ENCODE measurements around the gene RAB9A. TPM values are rescaled to one million over a fixed set of nuclear protein-coding genes. Genes with fewer than 3 reads are reported as not detected.

Gene RAB9A
- total RNA-seq, 2 experiments from 2014 or later = 30.8 to 31.7 TPM

- peak overlapping the region; percentile 57 for H3K27ac Mint-ChIP-seq
These were observed 29.9 kb upstream of the RAB9A start for GRCh38 chrX:13659063-13659462.

DNA sequence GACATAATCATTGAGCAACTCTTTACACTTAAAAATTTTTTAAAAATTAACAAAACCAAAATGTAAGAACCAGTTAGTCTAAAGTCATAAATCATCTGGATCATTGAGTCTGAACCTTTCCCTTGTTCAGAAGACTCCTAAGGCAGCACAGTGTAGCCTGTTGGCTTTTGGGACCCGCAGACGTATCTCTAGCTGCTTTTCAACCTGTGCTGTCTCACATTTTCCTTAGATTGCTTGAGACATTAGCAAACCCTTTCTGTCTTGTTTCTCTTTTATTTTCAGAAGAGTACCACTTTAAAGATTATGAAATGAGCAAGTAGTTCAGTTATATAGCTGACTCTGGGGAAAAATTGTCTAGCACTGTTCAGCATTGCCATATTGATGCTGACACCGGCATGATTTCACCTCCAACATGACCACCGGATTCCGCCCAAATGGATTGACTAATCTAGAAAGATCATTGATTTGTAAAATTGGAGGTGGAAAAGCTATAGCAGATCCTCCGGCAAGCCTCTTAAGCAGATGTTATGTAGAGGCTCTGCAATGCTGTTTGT lies 27.1 kb upstream of the RAB9A start:
- Mint-ChIP-seq H3K27ac (peak overlapping the region; percentile 52), H3K36me3 (ENCODE audit: low read depth) (peaks cover 6% of the 10 kb centered on the region), H3K4me3 (no peak overlapping the region), H3K27me3 (no peaks in the 10 kb centered on the region), H3K4me1 (ENCODE audit: low read depth) (peaks cover 16% of the 10 kb centered on the region), H3K9me3 (no peaks in the 10 kb centered on the region)
- DNase-seq (no peak), ATAC-seq (peak; percentile 37)
- ChIA-PET POLR2A (interaction anchor here (1.2 kb wide), 1 partner anchor 27 kb away, joined by 3 read pairs; the partner anchor contains the start of gene RAB9A), CTCF (interaction anchor here (0.7 to 1.7 kb wide), 4 partner anchors 15 to 155 kb away, joined by 3 to 4 read pairs (median 4); no protein-coding TSS in a partner anchor)
- intact Hi-C loops (cut with micrococcal nuclease) = no loop called here
- no peak for TF ChIP-seq CTCF (IDR thresholded peaks at IDR 0.05)

More at GRCh38 chrX:13659063-13659462, 29.9 kb upstream of the RAB9A start:
- ATAC-seq = no peak
- no peaks in the 10 kb centered on the region for H3K9me3 Mint-ChIP-seq
- H3K4me1 Mint-ChIP-seq (ENCODE audit: low read depth) = peaks cover 29% of the 10 kb centered on the region
- intact Hi-C loops (cut with micrococcal nuclease) = loop anchor here (5.0 to 10.0 kb wide), 2 partner anchors 33 to 76 kb away; partner anchors contain the start of genes OFD1 and TRAPPC2
- CTCF ChIA-PET = interaction anchor here (0.7 to 1.6 kb wide), 9 partner anchors 8 to 375 kb away, joined by 3 to 8 read pairs (median 3); partner anchors contain the start of genes OFD1 and TRAPPC2
- H3K4me3 Mint-ChIP-seq = no peak overlapping the region
- peaks cover 4% of the 10 kb centered on the region for H3K36me3 Mint-ChIP-seq (ENCODE audit: low read depth)
- POLR2A ChIA-PET = no interaction called here
- H3K27me3 Mint-ChIP-seq = no peaks in the 10 kb centered on the region
- DNase-seq = no peak
- TF ChIP-seq CTCF (IDR thresholded peaks at IDR 0.05) = no peak

DNA sequence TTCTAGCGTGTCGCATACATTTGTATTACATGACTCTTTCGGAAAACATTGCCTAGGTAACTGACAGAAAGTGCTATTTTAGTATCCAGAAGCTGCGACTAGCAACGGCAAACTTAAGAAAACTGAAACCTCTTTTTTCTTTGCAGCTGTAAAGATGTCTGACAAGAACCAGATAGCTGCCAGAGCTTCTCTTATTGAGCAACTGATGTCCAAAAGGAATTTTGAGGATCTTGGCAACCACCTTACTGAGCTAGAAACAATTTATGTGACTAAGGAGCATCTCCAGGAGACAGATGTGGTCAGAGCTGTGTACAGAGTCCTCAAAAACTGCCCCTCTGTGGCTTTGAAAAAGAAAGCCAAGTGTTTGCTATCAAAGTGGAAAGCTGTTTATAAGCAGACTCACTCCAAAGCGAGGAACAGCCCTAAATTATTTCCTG lies 26.6 kb upstream of the RAB9A start:
- CTCF ChIA-PET = interaction anchor here (0.7 to 1.7 kb wide), 5 partner anchors 16 to 156 kb away, joined by 3 to 4 read pairs (median 4); no protein-coding TSS in a partner anchor
- Mint-ChIP-seq H3K4me1 (ENCODE audit: low read depth) (peaks cover 16% of the 10 kb centered on the region), H3K4me3 (no peak overlapping the region), H3K36me3 (ENCODE audit: low read depth) (peaks cover 6% of the 10 kb centered on the region), H3K9me3 (no peaks in the 10 kb centered on the region), H3K27me3 (no peaks in the 10 kb centered on the region), H3K27ac (peak overlapping the region; percentile 52)
- intact Hi-C loops (cut with micrococcal nuclease) = no loop called here
- no peak for ATAC-seq
- no peak for DNase-seq
- POLR2A ChIA-PET = interaction anchor here (1.2 kb wide), 1 partner anchor 26 kb away, joined by 3 read pairs; the partner anchor contains the start of gene RAB9A
- no peak for TF ChIP-seq CTCF (IDR thresholded peaks at IDR 0.05)

DNA sequence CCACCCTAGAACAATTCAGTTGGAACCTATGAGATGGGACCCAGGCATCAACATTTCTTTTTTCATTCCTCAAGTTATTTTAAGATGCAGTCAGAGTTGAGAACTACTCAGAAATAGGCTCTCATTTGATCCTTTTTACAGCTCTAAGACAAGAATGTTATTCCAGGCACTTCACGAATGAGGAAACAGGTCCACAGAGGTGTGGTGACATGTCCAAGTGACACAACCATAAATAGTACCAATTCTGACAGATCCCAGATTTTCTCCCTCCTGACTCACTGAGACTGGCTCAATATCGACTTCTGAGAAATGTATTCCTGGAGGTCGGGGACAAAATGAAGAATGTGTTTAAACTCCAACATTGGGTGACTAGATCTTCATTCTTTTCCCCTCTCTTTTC lies 24.9 kb upstream of the RAB9A start:
- H3K4me3 Mint-ChIP-seq = no peak overlapping the region
- peaks cover 6% of the 10 kb centered on the region for H3K36me3 Mint-ChIP-seq (ENCODE audit: low read depth)
- H3K27me3 Mint-ChIP-seq = no peaks in the 10 kb centered on the region
- ATAC-seq (no peak), DNase-seq (no peak)
- H3K9me3 Mint-ChIP-seq = no peaks in the 10 kb centered on the region
- no peak for TF ChIP-seq CTCF (IDR thresholded peaks at IDR 0.05)
- intact Hi-C loops (cut with micrococcal nuclease) = no loop called here
- H3K4me1 Mint-ChIP-seq (ENCODE audit: low read depth) = peaks cover 15% of the 10 kb centered on the region
- H3K27ac Mint-ChIP-seq = no peak overlapping the region
- ChIA-PET CTCF (no interaction called here), POLR2A (no interaction called here)

- Mint-ChIP-seq H3K9me3 (no peaks in the 10 kb centered on the region), H3K27ac (no peak overlapping the region), H3K4me3 (no peak overlapping the region), H3K4me1 (ENCODE audit: low read depth) (peaks cover 23% of the 10 kb centered on the region), H3K27me3 (no peaks in the 10 kb centered on the region), H3K36me3 (ENCODE audit: low read depth) (peaks cover 10% of the 10 kb centered on the region)
- no peak for ATAC-seq
- no peak for TF ChIP-seq CTCF (IDR thresholded peaks at IDR 0.05)
- ChIA-PET POLR2A (no interaction called here), CTCF (interaction anchor here (0.8 kb wide), 1 partner anchor 8 kb away, joined by 3 read pairs; no protein-coding TSS in a partner anchor)
- intact Hi-C loops (cut with micrococcal nuclease) = no loop called here
- DNase-seq = no peak
These were observed 22.1 kb upstream of the RAB9A start for GRCh38 chrX:13666836-13667235.
